SK-N-SH treated with all-trans-retinoic acid at 6 μM for 48 hours (cell line): ENCODE measurements around the gene CNPY3.
"Not testable (repeated sequence)": the region's sequence is repeated elsewhere in the genome, so short reads cannot be mapped to it uniquely, and the experiment has no call there.

ENCODE experiments used
- ATAC-seq: fragments of 200-7000 bp; cut with Tn5 transposase; 3 replicates; pipeline ENCODE4 v1.9.1; 2020; ENCODE audit warnings: mild to moderate bottlenecking, moderate library complexity
- BACH2 ChIP-seq: fragments of 250-450 bp; sonication (Bioruptor Pico); IDR thresholded peaks from 2 replicates; pipeline ENCODE4 v1.9.0; 2021; ENCODE audit warnings: mild to moderate bottlenecking, borderline replicate concordance
- CREB5 ChIP-seq: fragments of 250-450 bp; sonication (Bioruptor Pico); IDR thresholded peaks from 2 replicates; pipeline ENCODE4 v1.5.1; 2020; ENCODE audit warnings: low read depth, mild to moderate bottlenecking, moderate library complexity
- CSDC2 ChIP-seq: fragments of 250-450 bp; sonication (Bioruptor Pico); IDR thresholded peaks from 2 replicates; pipeline ENCODE4 v1.5.0; 2020; ENCODE audit warnings: mild to moderate bottlenecking, moderate library complexity
- CSRNP3 ChIP-seq: fragments of 250-450 bp; sonication (Bioruptor Pico); IDR thresholded peaks from 2 replicates; pipeline ENCODE4 v1.5.1; 2021; ENCODE audit warnings: mild to moderate bottlenecking, moderate library complexity
- GLIS3 ChIP-seq: fragments of 250-450 bp; sonication (Bioruptor Pico); IDR thresholded peaks from 2 replicates; pipeline ENCODE4 v1.5.0; 2020; ENCODE audit warnings: mild to moderate bottlenecking, moderate library complexity
- ISL1 ChIP-seq: fragments of 250-450 bp; sonication (Bioruptor Pico); IDR thresholded peaks from 2 replicates; pipeline ENCODE4 v2.1.2; 2022; ENCODE audit warnings: mild to moderate bottlenecking, moderate library complexity
- OSR1 ChIP-seq: fragments of 250-450 bp; sonication (Bioruptor Pico); IDR thresholded peaks from 2 replicates; pipeline ENCODE4 v1.8.0; 2022; ENCODE audit warnings: moderate library complexity, mild to moderate bottlenecking, inconsistent platforms
- PATZ1 ChIP-seq: fragments of 250-450 bp; sonication (Bioruptor Pico); IDR thresholded peaks from 2 replicates; pipeline ENCODE4 v1.8.0; 2020; ENCODE audit warnings: mild to moderate bottlenecking, moderate library complexity, borderline replicate concordance
- POU6F1 ChIP-seq: fragments of 250-450 bp; sonication (Bioruptor Pico); IDR thresholded peaks from 2 replicates; pipeline ENCODE4 v1.8.0; 2021; ENCODE audit warnings: low read depth, mild to moderate bottlenecking, moderate library complexity, borderline replicate concordance
- PPARA ChIP-seq: fragments of 250-450 bp; sonication (Bioruptor Pico); IDR thresholded peaks from 2 replicates; pipeline ENCODE4 v1.5.0; 2020; ENCODE audit warnings: mild to moderate bottlenecking, borderline replicate concordance
- RARB ChIP-seq: fragments of 250-450 bp; sonication (Bioruptor Pico); IDR thresholded peaks from 2 replicates; pipeline ENCODE4 v1.8.0; 2021; ENCODE audit warnings: mild to moderate bottlenecking, moderate library complexity
- TCF4 ChIP-seq: fragments of 250-450 bp; sonication (Bioruptor Pico); IDR thresholded peaks from 2 replicates; pipeline ENCODE4 v1.8.0; 2021; ENCODE audit warnings: mild to moderate bottlenecking, moderate library complexity, borderline replicate concordance
- TOX ChIP-seq: fragments of 250-450 bp; sonication (Bioruptor Pico); IDR thresholded peaks from 2 replicates; pipeline ENCODE4 v1.8.0; 2021; ENCODE audit warnings: mild to moderate bottlenecking, moderate library complexity, borderline replicate concordance
- TSHZ2 ChIP-seq: fragments of 250-450 bp; sonication (Bioruptor Pico); IDR thresholded peaks from 2 replicates; pipeline ENCODE4 v1.5.0; 2020; ENCODE audit warnings: mild to moderate bottlenecking, moderate library complexity
- ZC3H10 ChIP-seq: fragments of 250-450 bp; sonication (Bioruptor Pico); IDR thresholded peaks from 2 replicates; pipeline ENCODE4 v1.5.1; 2021; ENCODE audit warnings: mild to moderate bottlenecking, moderate library complexity
- ZFP3 ChIP-seq: fragments of 250-450 bp; sonication (Bioruptor Pico); IDR thresholded peaks from 2 replicates; pipeline ENCODE4 v1.5.0; 2020; ENCODE audit warnings: mild to moderate bottlenecking, moderate library complexity
- ZFP30 ChIP-seq: fragments of 450-650 bp; formaldehyde crosslinking; IDR thresholded peaks from 2 replicates; pipeline ENCODE4 v1.5.0; 2022; ENCODE audit warnings: mild to moderate bottlenecking, moderate library complexity
- ZNF565 ChIP-seq: fragments of 450-650 bp; formaldehyde crosslinking; conservative IDR thresholded peaks from 2 replicates; pipeline ENCODE4 v1.5.0; 2020; ENCODE audit warnings: low read depth, mild to moderate bottlenecking, moderate library complexity
- ZNF70 ChIP-seq: fragments of 450-650 bp; formaldehyde crosslinking; IDR thresholded peaks from 2 replicates; pipeline ENCODE4 v1.5.0; 2020; ENCODE audit warnings: mild to moderate bottlenecking, moderate library complexity
- ZNF8 ChIP-seq: fragments of 450-650 bp; formaldehyde crosslinking; IDR thresholded peaks from 2 replicates; pipeline ENCODE4 v1.5.0; 2020; ENCODE audit warnings: mild to moderate bottlenecking, moderate library complexity

Gene CNPY3

GRCh38 chr6:42901538-42901957, 27.7 kb upstream of the CNPY3 start:
- ATAC-seq, result peak; percentile 98
- no peak for TF ChIP-seq GLIS3 (CRISPR knock-in tag)
- no peak for TF ChIP-seq ZFP3 (CRISPR knock-in tag)
- peak; percentile 96 for TF ChIP-seq ZNF70 (CRISPR knock-in tag)
- no peak for TF ChIP-seq RARB (CRISPR knock-in tag)
- TF ChIP-seq BACH2 (CRISPR knock-in tag), result no peak
- no peak for TF ChIP-seq ZC3H10 (CRISPR knock-in tag)

- not testable (repeated sequence) for ATAC-seq
Observed at GRCh38 chr6:42902429-42903263, 26.6 kb upstream of the CNPY3 start.

- TF ChIP-seq ISL1 (CRISPR knock-in tag) (no peak), ZFP30 (CRISPR knock-in tag) (no peak), TCF4 (CRISPR knock-in tag) (no peak), TOX (CRISPR knock-in tag) (no peak), ZFP3 (CRISPR knock-in tag) (no peak), PPARA (no peak), CREB5 (CRISPR knock-in tag) (no peak), CSDC2 (no peak), ZNF70 (CRISPR knock-in tag) (no peak), GLIS3 (CRISPR knock-in tag) (no peak), BACH2 (CRISPR knock-in tag) (no peak)
- TF ChIP-seq, all 23 proteins: peak for 0
- no peak for ATAC-seq
Observed at GRCh38 chr6:42904467-42904866, 24.8 kb upstream of the CNPY3 start.

- no peak for ATAC-seq
- TF ChIP-seq ZNF565 (CRISPR knock-in tag) (no peak), CREB5 (CRISPR knock-in tag) (no peak), CSDC2 (no peak), TSHZ2 (CRISPR knock-in tag) (no peak), POU6F1 (no peak), ZNF8 (CRISPR knock-in tag) (no peak), RARB (CRISPR knock-in tag) (no peak), OSR1 (CRISPR knock-in tag) (no peak), CSRNP3 (CRISPR knock-in tag) (no peak), GLIS3 (CRISPR knock-in tag) (no peak), PPARA (no peak), ZFP30 (CRISPR knock-in tag) (no peak), PATZ1 (CRISPR knock-in tag) (no peak), BACH2 (CRISPR knock-in tag) (no peak)
Observed at GRCh38 chr6:42907336-42907735, 21.9 kb upstream of the CNPY3 start.
